Activated CD8-positive, alpha-beta memory T cell treated with anti-CD3 and anti-CD28 coated beads, Interleukin-2, amount 50 U/mL, for 1 hour (primary cell): ENCODE data around the gene MAPK11.

Experiments
- DNase-seq: peaks from one replicate; pipeline ENCODE4 v3.0.0-alpha.2; 2020; ENCODE audit errors: extremely low read depth

Gene MAPK11

GRCh38 chr22:50260801-50261614, 9.2 kb downstream of the MAPK11 start:
- no peak for DNase-seq

GRCh38 chr22:50260434-50260800, 9.8 kb downstream of the MAPK11 start:
- DNase-seq: no peak

GRCh38 chr22:50259302-50259701, 10.9 kb downstream of the MAPK11 start:
- no peak for DNase-seq

DNA sequence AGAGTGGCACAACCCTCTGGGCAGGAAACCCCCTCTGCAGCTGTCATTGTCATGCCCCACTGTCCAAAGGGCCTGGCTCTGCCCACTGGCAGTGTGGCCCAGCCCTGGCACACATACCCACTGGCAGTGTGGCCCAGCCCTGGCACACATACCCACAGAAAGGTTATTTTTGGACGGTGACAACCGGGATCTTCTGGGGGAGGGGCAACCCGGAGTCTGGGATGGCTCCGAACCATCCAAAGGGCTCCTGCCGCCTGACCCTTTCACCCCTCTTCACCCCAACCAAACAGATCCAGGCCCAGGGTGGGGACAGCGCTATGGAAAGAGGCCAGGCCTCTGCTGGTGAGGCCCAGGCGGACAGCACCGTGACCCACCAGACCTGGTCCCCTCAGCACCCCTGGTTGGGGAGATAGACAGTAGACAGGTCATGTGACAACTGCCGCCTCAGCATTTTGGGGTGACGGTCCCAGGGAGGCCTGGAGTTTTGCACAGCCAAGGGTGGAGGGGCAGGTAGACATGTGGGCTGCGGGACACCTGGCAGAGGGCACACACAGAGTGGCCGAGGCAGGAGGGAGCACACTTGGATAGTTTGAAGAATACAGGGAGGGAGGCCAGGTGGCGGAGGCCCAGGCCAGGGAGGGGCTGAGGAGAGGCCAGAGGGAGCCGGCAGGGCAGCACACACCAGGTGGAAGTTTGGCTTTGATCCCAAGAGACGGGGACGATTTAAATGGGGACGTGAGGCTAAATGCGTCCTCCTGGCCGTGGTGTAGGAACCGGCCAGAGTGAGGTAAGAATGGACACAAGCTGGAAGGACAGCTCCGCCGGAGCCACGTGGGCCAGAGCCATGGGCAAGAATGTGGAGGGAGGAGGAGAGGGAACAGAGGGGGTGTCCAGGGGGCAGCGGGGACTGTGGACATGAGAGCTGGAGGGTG, 11.6 kb downstream of the MAPK11 start:
- DNase-seq: no peak

GRCh38 chr22:50257451-50258360, 12.5 kb downstream of the MAPK11 start:
- DNase-seq: no peak

DNA sequence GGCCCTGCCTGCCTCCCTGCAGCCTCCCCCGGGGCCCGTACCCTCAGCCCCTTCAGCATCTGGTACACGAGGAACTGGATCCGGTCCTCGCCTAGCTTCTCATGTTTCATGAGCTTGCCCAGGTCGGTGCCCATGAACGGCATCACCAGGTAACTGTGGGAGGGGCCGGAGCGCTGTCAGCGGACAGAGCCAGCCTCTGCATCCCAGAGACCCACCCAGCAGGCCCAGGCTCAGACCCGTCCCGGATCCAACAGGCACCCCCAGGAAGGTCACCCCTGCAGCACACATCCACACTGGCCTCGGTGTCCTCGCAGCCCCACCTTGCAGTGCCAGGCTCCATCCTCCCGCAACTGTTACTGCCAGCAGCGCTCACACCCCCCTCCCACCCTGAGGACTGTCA, 13.1 kb downstream of the MAPK11 start:
- no peak for DNase-seq

- no peak for DNase-seq
Measured at GRCh38 chr22:50256258-50256862, 13.8 kb downstream of the MAPK11 start.

DNA sequence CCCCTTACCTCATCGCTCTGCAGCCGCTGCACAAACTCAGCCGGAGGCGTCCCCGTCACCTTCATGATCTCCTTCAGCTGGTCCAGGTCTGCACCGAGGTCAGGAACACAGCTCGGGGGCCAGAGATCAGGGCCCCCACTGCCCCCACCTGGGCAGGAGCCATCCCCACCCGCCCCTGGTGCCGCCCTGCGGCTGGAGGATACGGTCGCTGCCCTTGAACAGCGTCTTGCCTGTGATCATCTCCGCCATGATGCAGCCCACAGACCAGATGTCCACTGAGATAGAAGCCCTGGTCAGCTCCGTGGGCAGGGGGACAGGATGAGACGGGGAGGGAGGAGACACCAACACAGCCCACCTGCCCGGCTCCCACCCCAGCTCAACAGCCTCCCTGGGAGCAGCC, 14.6 kb downstream of the MAPK11 start:
- no peak for DNase-seq

DNA sequence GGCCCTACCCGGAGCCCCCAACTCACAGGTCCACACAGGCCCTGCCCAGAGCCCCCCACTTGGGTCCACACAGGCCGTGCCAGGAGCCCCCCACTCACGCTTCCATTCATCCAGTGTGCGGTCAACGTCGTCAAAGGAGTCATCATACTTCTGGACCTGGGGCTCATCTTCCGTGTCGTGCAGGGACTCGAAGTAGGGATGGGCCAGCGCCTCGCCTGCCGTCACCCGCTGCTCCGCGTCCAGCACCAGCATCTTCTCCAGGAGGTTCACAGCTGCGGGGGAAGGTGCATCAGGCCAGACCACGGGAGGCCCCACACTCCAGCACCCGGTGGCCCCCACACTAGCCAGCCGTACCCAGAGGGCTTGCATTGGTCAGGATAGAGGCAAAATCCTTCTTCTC, 15.1 kb downstream of the MAPK11 start:
- no peak for DNase-seq

DNA sequence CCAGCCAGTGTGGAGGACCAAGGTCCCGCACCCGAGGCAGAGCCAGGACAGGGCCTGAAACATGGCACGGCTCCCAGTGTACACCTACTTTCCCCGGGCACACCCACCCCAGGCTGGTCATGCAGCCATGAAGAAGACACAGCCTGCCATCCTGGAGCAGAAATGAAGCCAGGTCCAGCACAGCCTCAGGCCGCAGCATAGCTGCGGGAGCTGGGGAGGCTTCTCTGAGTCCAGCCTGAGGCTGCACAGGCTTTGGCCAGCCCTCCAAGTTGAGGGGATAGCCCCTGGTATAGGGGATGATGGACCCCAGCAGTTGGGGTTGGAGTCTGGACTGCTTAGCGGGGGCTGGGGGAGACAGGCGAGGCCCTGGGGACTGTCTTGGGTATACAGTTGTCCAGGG, 16.2 kb downstream of the MAPK11 start:
- DNase-seq: no peak

- DNase-seq: no peak
Measured at GRCh38 chr22:50253046-50253915, 16.9 kb downstream of the MAPK11 start.

- DNase-seq: peak; percentile 43
Measured at GRCh38 chr22:50252082-50253045, 17.8 kb downstream of the MAPK11 start.

DNA sequence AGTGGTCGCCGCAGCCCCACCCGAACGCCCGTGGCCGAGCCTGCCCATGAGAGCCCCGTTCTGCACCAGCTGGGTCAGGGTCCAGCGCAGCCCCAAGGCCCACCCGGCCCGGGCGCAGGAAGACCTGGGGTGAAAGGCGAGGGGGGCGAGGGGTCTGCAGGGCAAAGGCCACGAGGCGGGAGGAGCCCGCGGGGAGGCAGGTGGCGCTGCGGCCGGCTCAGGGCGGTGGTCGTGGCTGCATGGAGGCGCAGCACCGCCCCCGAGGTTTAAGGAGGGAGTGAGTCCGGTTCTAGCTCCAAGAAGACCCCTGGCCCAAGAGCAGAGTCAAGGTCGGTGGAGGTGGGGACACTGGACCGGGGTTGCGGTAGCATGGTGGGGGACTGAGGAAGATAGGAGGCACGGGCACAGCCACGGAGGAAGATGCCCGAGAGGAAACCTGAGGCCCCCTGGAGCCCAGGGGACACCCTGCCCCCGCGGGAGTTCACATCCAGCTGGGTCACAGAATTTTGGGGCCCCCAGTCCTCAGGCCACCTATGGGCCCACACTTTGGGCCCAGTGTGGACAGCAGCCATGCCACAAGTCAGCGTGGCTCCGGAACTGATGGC, 18.6 kb downstream of the MAPK11 start:
- DNase-seq: no peak

GRCh38 chr22:50250555-50251476, 19.4 kb downstream of the MAPK11 start, which contains the start of gene HDAC10:
Gene HDAC10, minus strand, starts transcription at chr22:50251265. Its CDS starts 233 bp downstream, at chr22:50251032.
- no peak for DNase-seq

- no peak for DNase-seq
Measured at GRCh38 chr22:50250249-50250554, 20.0 kb downstream of the MAPK11 start.

DNA sequence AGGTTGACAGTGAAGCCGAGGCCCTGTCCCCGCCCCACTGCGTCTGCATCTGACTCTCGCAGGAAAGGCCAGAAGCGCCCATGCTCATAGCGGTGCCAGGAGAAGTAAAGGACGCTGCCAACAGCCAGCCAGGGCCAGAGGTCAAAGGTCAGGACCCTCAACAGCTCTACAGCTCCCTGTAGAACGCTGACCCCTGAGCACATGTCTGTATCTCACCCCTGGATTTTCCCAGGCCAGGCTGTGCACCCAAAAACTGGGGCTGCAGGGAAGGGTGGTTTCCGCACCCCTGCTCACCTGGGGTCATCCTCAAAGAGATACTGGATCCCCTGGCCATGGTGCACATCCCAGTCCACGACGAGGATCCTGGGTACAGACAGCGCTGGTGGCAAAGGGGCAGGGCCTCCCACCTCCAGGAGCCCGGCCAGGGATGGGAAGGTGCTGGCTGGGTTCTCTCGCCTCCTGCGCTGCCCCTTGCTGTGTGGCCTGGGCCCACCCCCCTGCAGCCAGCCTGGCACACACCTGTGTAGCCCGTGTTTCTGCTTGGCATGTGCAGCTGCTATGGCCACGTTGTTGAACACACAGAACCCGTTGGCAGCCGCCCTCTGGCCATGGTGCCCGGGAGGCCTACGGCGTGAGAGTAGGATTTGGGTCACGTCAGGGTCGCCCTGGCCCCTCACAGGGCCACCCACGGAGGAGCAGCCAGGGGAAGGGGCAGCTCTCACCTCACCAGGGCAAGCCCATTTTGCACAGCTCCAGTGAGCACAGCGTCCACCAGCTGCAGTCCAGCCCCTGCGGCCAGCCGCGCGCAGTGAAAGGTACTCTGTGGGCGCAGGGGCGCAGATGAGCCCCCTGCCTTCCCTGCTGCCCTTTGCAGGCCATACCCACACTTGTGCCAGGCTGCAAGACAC, 20.6 kb downstream of the MAPK11 start:
- DNase-seq: no peak
